H9 (cell line): Measurements from ENCODE around the gene SEMA4A. TPM values are rescaled to one million over a fixed set of nuclear protein-coding genes. Genes with fewer than 3 reads are reported as not detected.

Experiments used
- DNase-seq: peaks from one replicate; pipeline ENCODE4 v3.0.0-alpha.2; 2017
- H2AFZ ChIP-seq: one replicate; pipeline ENCODE4 v1.6.1; 2013; ENCODE audit warnings: mild to moderate bottlenecking, low read length, control low read depth, moderate library complexity
- H2AK5ac ChIP-seq: 2 replicates; pipeline ENCODE4 v1.6.1; 2013; ENCODE audit warnings: low read length, control low read depth, mixed read lengths; ENCODE audit not compliant: insufficient read length
- H2BK120ac ChIP-seq: one replicate; pipeline ENCODE4 v1.6.1; 2013; ENCODE audit warnings: low read depth, mild to moderate bottlenecking, low read length, control low read depth, inconsistent platforms; ENCODE audit not compliant: poor library complexity, severe bottlenecking
- H2BK12ac ChIP-seq: 2 replicates; pipeline ENCODE4 v1.6.1; 2013; ENCODE audit warnings: low read length, control low read depth, mixed read lengths, low read depth; ENCODE audit not compliant: insufficient read length
- H2BK15ac ChIP-seq: 2 replicates; pipeline ENCODE4 v1.6.1; 2013; ENCODE audit warnings: low read depth, low read length, control low read depth
- H2BK20ac ChIP-seq: one replicate; pipeline ENCODE4 v1.6.1; 2013; ENCODE audit warnings: low read depth, mild to moderate bottlenecking, low read length, control low read depth, inconsistent platforms; ENCODE audit not compliant: poor library complexity, severe bottlenecking
- H2BK5ac ChIP-seq: 2 replicates; pipeline ENCODE4 v1.6.1; 2013; ENCODE audit warnings: low read length, control low read depth, mixed read lengths; ENCODE audit not compliant: insufficient read length
- H3K14ac ChIP-seq: 2 replicates; pipeline ENCODE4 v1.6.1; 2013; ENCODE audit warnings: low read length, control low read depth; ENCODE audit not compliant: insufficient read depth
- H3K18ac ChIP-seq: 2 replicates; pipeline ENCODE4 v1.6.1; 2013; ENCODE audit warnings: low read depth, mild to moderate bottlenecking, mixed read lengths, low read length, control low read depth; ENCODE audit not compliant: insufficient read length
- H3K23ac ChIP-seq: 2 replicates; pipeline ENCODE4 v1.6.1; 2013; ENCODE audit warnings: low read length, control low read depth, mixed read lengths, low read depth; ENCODE audit not compliant: insufficient read length
- H3K23me2 ChIP-seq: 2 replicates; pipeline ENCODE4 v1.6.1; 2013; ENCODE audit warnings: low read depth, mild to moderate bottlenecking, mixed read lengths, low read length, control low read depth; ENCODE audit not compliant: insufficient read length, poor library complexity, severe bottlenecking
- H3K27ac ChIP-seq: 2 replicates; pipeline ENCODE4 v1.5.1; 2013; ENCODE audit warnings: low read length, control low read depth, mixed read lengths, low read depth; ENCODE audit not compliant: insufficient read length
- H3K27me3 ChIP-seq: 2 replicates; pipeline ENCODE4 v1.6.1; 2013; ENCODE audit warnings: low read length, control low read depth, inconsistent platforms; ENCODE audit not compliant: insufficient read depth
- H3K4ac ChIP-seq: 2 replicates; pipeline ENCODE4 v1.6.1; 2013; ENCODE audit warnings: low read depth, mild to moderate bottlenecking, control low read depth, inconsistent platforms, low read length, moderate library complexity
- H3K4me1 ChIP-seq: 2 replicates; pipeline ENCODE4 v1.6.1; 2013; ENCODE audit warnings: low read length, control low read depth, inconsistent platforms; ENCODE audit not compliant: insufficient read depth
- H3K4me2 ChIP-seq: 2 replicates; pipeline ENCODE4 v1.6.1; 2013; ENCODE audit warnings: low read length, control low read depth, mixed read lengths; ENCODE audit not compliant: insufficient read length, insufficient read depth
- H3K56ac ChIP-seq: 2 replicates; pipeline ENCODE4 v1.6.1; 2013; ENCODE audit warnings: low read depth, mild to moderate bottlenecking, mixed read lengths, low read length, control low read depth; ENCODE audit not compliant: insufficient read length
- H3K79me1 ChIP-seq: 2 replicates; pipeline ENCODE4 v1.6.1; 2013; ENCODE audit warnings: low read depth, mild to moderate bottlenecking, moderate library complexity, low read length, control low read depth, inconsistent platforms; ENCODE audit not compliant: insufficient read depth, poor library complexity, severe bottlenecking
- H3K79me2 ChIP-seq: 2 replicates; pipeline ENCODE4 v1.6.1; 2013; ENCODE audit warnings: low read length, control low read depth, inconsistent platforms; ENCODE audit not compliant: insufficient read depth
- H3K9ac ChIP-seq: 2 replicates; pipeline ENCODE4 v1.6.1; 2013; ENCODE audit warnings: low read length, control low read depth, mixed read lengths; ENCODE audit not compliant: insufficient read length; ENCODE audit errors: extremely low read depth
- H3K9me3 ChIP-seq: one replicate; pipeline ENCODE4 v1.6.1; 2013; ENCODE audit warnings: low read depth, low read length, inconsistent platforms; ENCODE audit not compliant: control insufficient read depth
- H3T11ph ChIP-seq: one replicate; pipeline ENCODE4 v1.6.1; 2013; ENCODE audit warnings: mild to moderate bottlenecking, low read length, control low read depth, inconsistent platforms
- H4K20me1 ChIP-seq: one replicate; pipeline ENCODE4 v1.6.1; 2013; ENCODE audit not compliant: control insufficient read depth, insufficient read length, insufficient read depth
- H4K5ac ChIP-seq: 2 replicates; pipeline ENCODE4 v1.6.1; 2013; ENCODE audit warnings: low read depth, mild to moderate bottlenecking, mixed read lengths, low read length, control low read depth; ENCODE audit not compliant: insufficient read length
- H4K8ac ChIP-seq: replicated peaks from 2 replicates; pipeline ENCODE4 v1.6.1; 2013; ENCODE audit warnings: low read length, control low read depth, mixed read lengths, low read depth; ENCODE audit not compliant: insufficient read length
- H4K91ac ChIP-seq: 2 replicates; pipeline ENCODE4 v1.6.1; 2013; ENCODE audit warnings: low read depth, mild to moderate bottlenecking, moderate library complexity, mixed read lengths, low read length, control low read depth; ENCODE audit not compliant: insufficient read length
- H3K27ac Mint-ChIP-seq, 3 experiments: 2 replicates in 2 of 3; 3 replicates in 1 of 3; pipeline ENCODE4 v1.8.0; 2020 to 2021; ENCODE audit warnings: mixed read lengths in 3 of 3, mild to moderate bottlenecking in 1 of 3, moderate library complexity in 1 of 3
- H3K27me3 Mint-ChIP-seq: 2 replicates; pipeline ENCODE4 v1.8.0; 2021; ENCODE audit warnings: low read depth, mild to moderate bottlenecking, moderate library complexity, mixed read lengths
- H3K36me3 Mint-ChIP-seq, 3 experiments: 2 replicates in 2 of 3; 3 replicates in 1 of 3; pipeline ENCODE4 v1.8.0; 2020 to 2021; ENCODE audit warnings: low read depth in 3 of 3, mixed read lengths in 3 of 3; ENCODE audit not compliant: insufficient read depth in 1 of 3
- H3K4me1 Mint-ChIP-seq, 2 experiments: 2 replicates each; pipeline ENCODE4 v1.8.0; 2020; ENCODE audit warnings: mixed read lengths in 2 of 2
- H3K4me3 Mint-ChIP-seq, 2 experiments: 2 replicates in 1 of 2; 3 replicates in 1 of 2; pipeline ENCODE4 v1.8.0; 2020 to 2021; ENCODE audit warnings: mild to moderate bottlenecking in 2 of 2, mixed read lengths in 2 of 2, moderate library complexity in 1 of 2
- H3K9me3 Mint-ChIP-seq, 2 experiments: 2 replicates in 1 of 2; 3 replicates in 1 of 2; pipeline ENCODE4 v1.8.0; 2020; ENCODE audit warnings: mild to moderate bottlenecking in 2 of 2, mixed read lengths in 2 of 2, moderate library complexity in 1 of 2
- CTCF ChIP-seq: fragments of 200-600 bp; sonication (generic); conservative IDR thresholded peaks from 3 replicates; pipeline ENCODE4 v1.8.0; 2021; ENCODE audit warnings: antibody characterized with exemption, mild to moderate bottlenecking
- WGBS: extraction: QIAGEN DNeasy Blood & Tissue Kit; methylation state at CpG from one replicate; pipeline ENCODE4 v1.1.7; 2013; ENCODE audit warnings: missing lambda C conversion rate, low lambda C conversion rate, mixed read lengths; ENCODE audit not compliant: insufficient read length; ENCODE audit errors: extremely low coverage; 5-methylcytosine and 5-hydroxymethylcytosine counted together
- total RNA-seq: library from RNA; stranded (reverse); gene quantifications from 2 replicates; pipeline ENCODE4 v1.2.1, GENCODE V29; 2021

The SEMA4A gene
- total RNA-seq, 1 experiment from 2014 or later, result 11.1 TPM

- DNase-seq, result no peak
- Histone ChIP-seq H2BK15ac (no peak overlapping the region), H3K4me2 (no peak overlapping the region), H3K27me3 (no peaks in the 10 kb centered on the region), H4K5ac (no peak overlapping the region), H3T11ph (no peak overlapping the region), H3K23ac (no peak overlapping the region), H3K27ac (no peak overlapping the region), H3K18ac (no peak overlapping the region), H3K4ac (no peak overlapping the region), H2AFZ (no peak overlapping the region), H2BK5ac (no peak overlapping the region), H3K14ac (peak overlapping the region; percentile 58; the same call in 1 of the 2 replicates), H4K91ac (no peak overlapping the region), H3K4me1 (peaks cover 14% of the 10 kb centered on the region), H3K79me2 (no peaks in the 10 kb centered on the region), H2BK20ac (no peak overlapping the region), H4K20me1 (no peaks in the 10 kb centered on the region), H4K8ac (no peak overlapping the region), H3K23me2 (no peaks in the 10 kb centered on the region), H2BK12ac (no peak overlapping the region), H3K9me3 (no peaks in the 10 kb centered on the region), H2BK120ac (no peak overlapping the region), H2AK5ac (no peak overlapping the region), H3K79me1 (no peaks in the 10 kb centered on the region), H3K9ac (no peak overlapping the region), H3K56ac (no peak overlapping the region)
- Mint-ChIP-seq H3K9me3 (no peaks in the 10 kb centered on the region), H3K27ac (peak overlapping the region; percentile 93 to 100 (median 93); a peak in 6 of 7 replicates), H3K4me3 (no peak overlapping the region; a peak in 1 of 5 replicates), H3K27me3 (no peaks in the 10 kb centered on the region), H3K4me1 (peaks cover 36 to 37% of the 10 kb centered on the region in 2 experiments), H3K36me3 (peaks cover 9 to 18% (median 13%) of the 10 kb centered on the region in 3 experiments)
- TF ChIP-seq CTCF, result no peak
- WGBS, result no CpG with 5 or more reads among the region's 8 CpGs
These were observed 24.5 kb upstream of the SEMA4A start for GRCh38 chr1:156128654-156129597.
